NCI-H2171 treated with DMSO at 0.1 percent for 48 hours (cell line): ENCODE data around the gene RAB11FIP4.

Source experiments
- DNase-seq: peaks from one replicate; lab custom pipeline; 2025; lab: John Stamatoyannopoulos, UW

RAB11FIP4 gene

DNA sequence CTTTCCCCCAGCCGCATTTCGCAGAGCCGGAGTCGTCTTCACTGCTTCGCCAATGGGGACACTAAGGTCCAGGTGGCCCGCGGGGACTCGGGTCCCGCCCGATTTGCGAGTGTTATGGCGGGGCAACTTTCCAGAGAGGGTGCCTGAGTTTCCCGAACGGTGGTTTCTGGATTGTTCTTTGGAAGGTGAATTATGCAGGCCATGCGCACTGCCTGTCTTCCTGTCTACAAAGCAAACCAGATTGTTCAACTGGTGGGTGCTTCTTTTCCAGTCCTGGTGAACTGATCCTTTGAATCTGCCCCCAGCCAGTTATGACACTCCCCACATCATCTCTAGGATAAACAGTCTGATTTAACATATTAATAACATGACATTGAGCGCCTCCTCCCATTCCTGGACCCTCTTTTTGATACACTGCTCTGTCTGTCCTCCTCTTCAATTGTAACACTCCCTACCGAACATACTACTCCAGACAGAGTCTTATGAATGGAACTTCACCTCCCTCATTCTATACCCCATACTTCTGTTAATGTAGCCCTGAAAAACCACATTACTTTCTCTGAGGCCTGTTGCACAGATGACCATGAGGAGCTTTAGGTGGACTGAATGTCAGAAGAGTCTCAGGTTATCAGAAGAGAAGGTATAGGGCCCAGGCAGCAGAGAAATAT is 159.0 kb downstream of the RAB11FIP4 start:
- DNase-seq, result peak; percentile 64

DNA sequence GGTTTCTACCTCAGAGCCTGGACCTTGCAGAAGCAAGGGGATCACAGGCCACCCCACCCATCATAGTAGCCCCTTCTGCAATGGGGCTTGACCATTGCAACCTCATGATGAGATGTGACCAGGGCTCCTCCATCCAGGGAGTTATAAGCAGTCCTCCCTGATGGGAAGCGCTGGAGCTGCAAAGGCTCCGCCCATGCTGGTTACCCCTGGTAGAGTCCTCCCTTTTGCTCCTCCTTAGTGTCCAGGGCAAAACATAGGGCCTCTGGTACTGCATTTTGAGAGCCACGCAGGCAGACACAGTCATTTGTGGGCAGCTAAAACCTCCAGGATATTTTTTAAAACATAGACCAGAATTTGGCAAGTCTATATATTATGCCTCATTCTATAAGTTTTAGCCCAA is 161.1 kb downstream of the RAB11FIP4 start:
- DNase-seq, result no peak

DNA sequence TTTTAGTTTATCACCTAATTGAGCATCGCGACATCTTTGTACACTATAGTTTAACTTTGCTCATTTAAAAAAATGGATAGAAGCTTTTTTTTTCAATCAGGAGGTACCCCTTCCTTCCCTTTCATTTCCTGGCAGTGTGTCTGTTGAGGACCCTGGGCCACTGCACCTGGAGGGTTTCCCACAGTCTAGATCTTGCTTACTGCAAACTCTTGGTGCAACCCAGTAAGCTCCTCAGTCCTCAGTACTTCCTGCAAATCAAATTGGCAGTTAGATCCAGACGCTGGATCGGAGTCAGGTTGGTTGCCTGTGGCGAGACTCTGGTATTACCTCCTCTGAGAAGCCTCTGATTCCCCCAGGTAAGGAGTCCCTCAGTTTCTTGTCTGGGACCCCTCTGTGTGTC is 162.0 kb downstream of the RAB11FIP4 start:
- DNase-seq, result no peak

DNA sequence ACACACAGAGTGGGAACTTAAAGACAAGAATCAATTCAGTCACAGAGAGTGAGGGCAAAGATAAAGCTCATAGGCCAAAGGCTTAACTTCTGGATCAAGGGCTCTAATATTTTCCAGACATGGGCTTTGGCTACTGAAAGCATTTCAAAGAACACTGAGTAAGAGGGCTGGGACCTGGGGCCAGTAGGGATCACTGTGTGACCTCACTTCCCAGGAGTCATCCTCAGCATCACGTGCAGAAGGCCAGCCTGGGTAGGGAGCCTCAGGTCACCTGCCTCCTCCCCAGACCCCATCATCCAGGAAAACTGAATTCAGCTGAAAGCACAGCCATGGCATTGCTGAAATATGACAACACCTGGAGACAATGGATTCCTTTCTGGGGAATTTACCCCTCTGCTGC is 163.5 kb downstream of the RAB11FIP4 start:
- no peak for DNase-seq

DNA sequence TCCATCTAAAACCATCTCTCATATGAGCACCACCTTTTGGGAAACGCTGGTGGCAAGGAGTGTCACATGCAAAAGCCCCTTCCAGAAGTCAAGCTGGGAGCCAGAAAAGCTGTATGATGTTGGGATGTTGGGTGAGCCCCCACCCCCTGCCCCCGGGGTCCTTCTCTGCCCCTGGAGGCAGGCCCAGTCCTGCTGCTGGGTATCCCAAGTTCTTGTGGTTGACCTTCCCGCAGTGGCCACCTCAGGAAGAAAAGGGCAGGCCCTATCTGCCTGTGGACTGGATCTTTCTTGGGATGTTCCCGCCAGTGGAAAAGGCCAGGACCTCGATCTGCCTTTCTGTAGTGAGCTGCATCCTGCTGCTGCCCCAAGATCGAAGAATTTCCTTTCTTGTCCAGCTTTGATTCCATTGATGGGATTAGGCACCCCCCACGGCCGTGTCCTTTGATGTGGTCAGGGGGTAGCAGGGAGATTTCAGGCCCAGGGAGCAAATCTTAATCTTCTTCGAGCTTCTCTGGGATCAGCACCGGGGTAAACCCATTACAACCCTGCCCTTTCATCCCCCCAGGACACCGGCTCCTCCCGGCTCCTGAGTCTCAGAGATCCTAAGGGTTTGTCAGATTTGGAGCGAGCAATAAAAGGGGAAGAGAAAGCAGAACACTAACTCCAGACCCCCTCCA is 165.6 kb downstream of the RAB11FIP4 start:
- DNase-seq, result no peak

DNA sequence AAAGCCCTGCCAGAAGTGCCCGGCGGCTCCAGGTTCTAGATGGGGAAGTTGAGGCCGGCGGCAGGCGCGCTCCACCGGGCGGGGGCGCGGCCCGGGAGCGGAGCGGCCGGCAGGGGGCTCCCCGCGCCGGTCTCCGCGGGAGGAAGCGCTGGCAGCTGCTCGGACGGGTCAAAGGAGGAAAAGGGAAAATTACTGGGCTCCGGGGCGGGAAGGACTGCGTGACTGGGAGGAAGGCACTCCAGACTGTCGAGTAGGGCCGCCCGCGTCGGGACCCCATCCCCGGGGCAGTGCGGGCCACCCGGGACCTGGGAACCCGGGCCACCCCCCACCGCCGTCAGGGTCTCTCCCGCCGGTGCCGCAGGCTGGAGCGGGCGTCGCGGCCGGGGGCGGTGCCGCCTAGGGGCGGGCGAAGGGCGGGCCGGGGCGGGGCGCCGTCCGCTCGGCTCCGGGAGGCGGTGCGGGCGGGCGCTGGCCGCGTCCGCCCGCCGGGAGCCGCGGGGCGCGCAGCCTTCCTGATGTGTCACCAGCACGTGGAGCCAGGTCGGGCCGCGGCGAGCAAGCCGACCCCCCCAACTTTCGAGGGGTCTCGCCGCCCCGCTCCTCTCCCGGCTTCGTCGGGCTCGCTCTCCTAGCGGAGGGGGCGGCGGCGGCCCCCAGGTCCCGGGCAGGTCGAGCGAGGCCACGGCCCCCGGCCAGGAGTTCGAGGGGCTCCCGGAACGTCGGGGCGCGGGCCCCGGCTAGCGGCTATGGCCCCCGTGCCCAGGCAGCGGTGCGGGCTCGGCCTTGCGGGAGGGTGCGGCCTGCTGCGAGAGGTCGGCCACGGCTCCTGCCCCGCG is 167.5 kb downstream of the RAB11FIP4 start:
- DNase-seq, result peak; percentile 63

DNA sequence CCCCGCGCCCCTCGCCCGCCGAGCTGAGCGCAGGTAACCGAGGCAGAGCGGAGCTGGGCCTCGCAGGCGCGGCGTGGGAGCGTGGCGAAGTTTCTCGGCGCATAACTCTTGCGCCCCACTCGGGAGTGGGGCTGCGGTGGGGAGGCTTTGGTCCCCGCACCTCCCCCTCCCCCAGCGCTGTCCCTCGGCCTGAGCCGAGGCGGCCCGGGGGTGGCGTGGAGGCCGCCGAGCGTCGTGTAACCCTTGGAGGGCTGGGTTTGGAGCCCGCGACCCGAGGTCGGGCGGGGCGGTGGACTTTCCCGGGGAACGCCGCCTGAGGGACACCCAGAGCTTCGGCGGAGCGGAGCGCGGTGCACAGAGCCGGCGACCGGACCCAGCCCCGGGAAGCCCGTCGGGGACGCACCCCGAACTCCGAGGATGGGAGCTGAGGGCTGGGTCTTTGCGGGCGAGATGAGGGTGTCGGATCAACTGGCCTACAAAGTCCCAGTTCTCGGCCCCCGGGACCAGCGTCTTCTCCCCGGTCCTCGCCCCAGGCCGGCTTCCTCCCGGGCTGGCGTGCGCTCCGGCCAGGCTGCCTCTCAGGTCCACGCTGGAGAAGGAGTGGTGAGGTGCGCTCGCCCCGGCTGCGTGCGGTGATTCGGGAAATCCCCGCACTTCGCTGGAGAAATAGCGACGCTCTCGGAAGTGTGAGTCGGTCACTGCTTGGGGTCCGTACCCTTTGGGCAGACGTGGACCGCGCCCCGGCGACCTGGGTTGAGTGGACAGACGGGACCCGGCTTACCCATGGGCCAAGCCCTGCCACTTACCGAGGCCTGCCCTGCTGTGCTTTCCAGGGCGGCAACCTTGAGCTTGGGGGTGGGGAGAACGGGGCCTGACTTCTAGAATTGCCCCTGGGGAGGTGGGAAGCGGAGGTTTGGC is 168.4 kb downstream of the RAB11FIP4 start:
- no peak for DNase-seq

DNA sequence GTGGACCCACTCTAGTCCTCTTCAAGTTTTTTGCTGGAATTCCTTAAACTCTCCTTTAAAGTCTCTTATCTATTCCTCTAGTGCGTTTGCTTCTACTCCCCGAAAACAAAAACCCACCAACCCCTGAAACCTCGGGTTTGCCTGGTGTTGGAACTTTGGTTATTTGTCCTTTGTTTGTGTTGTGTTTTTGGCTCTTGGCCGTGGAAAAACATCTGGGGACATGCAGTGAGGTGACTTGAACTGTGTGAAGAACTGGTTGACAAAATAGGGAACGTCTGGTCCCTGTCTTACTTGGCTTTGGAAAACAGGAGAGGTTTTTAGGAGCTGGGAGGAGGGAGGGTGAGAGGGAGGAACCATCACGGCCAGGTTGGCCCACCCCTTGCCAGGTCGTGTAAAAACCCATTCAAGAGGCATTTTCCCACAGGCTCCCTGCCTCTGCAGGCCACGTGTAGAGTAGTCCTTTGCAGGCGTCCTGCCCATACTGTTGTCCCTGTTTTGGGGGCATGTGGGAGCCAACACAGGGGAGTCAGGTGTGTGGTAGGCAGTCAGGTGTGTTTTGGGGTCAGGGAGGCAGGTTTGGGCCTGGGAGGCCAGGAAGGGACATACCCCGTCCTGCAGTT is 169.3 kb downstream of the RAB11FIP4 start:
- DNase-seq, result no peak

DNA sequence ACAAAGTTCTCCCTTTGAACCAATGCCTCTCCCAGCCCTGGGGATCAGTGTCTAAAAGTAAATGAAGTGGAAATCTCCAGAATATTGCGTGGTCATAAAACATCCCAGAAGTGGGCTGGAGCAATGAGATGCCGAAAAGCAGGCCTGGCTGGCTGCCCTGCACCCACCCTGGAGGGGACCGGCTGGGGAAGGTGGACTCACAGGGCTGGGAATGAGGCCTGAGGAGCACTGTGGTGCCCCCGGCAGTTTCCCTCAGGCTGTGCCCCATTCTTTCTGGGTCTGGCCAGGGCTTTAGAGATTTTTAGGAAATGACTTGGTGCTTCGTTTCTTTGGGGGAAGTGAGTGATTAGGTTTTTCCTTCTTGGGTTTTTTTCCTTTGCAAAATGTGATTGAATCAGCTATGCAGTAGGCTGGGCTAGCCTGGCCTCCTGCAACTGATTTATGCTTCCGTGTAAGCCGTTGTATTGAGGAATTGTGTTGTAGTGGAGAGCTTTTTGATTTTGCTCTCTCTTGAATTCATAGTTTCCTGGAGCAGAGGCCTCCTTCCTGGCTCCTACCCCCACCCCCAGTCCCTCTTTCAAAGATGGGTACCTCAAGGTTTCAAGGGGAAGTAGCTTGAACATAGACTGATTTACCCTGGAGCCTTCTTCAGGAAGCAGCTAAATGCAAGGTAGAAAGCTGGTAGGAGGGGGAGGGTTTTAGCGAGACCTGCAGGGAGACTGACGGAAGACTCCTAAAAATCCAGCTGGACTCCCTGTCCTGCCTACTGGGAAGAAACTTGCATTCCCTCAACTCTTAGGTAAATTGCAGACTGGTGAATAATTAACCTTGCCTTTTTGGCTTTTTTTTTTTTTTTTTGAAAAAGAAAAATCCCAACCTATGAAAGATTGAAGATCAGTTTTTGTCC is 170.2 kb downstream of the RAB11FIP4 start:
- no peak for DNase-seq

DNA sequence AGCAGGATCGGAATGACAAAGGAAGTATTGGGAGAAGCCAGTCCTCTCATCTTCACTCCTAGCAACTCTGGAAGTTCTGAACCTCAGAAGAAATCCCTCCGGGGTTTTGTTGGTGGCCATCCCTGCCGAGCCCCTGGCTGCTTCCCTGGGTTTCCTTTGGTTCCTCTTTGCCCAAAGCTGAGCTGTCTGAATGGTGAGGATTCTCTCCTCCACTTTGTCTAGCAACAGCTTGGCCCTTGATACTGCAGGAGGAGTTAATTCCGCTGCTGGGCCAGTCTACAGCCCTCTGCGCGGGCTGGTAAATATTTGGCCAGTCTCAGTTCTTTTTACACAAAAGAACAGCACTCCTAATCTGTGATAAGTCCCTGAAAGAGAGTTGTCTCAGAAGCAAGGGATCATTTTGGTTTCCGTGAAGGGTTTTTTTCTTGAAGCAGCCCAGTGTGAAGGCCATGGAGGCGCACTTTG is 170.9 kb downstream of the RAB11FIP4 start:
- DNase-seq, result no peak

DNA sequence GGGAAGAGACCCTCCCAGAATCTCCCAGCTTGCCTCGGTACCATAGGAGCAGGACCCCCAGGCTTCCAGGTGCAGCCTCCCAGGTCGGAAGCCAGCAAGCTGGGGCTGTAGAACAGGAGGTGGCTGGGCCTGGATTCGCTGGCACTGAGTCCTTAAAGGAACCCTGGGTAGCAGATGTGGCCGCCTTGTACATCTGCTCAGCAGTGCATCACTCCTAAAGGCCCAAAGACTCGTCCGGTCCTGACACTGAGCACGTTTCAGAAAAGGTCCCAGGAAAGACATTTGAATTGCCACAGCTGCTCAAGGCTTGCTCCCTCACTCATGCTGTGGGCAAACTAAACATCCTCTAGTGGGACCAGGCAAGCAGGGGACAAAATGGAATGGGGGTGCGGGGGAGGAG is 172.8 kb downstream of the RAB11FIP4 start:
- DNase-seq, result no peak

DNA sequence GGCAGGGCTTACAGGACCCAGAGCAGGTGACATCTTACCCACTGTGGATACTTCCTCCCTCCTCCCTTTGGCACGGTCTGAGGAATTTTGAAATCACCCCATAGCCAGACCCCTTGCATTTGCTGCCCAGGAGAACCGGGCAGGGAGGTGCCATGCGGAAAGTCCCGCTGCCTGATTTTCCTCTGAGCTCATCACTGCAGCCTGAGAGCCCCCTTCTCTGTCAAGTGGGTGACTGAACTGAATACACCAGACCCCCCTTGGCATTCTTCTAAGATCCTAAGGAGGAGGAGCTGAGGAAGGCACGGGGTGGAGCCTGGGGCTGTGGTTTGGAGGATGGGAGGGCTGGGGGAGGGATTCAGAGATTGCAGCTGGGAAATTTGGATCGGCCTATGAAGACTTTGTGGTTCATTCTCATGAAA is 173.4 kb downstream of the RAB11FIP4 start:
- no peak for DNase-seq

DNA sequence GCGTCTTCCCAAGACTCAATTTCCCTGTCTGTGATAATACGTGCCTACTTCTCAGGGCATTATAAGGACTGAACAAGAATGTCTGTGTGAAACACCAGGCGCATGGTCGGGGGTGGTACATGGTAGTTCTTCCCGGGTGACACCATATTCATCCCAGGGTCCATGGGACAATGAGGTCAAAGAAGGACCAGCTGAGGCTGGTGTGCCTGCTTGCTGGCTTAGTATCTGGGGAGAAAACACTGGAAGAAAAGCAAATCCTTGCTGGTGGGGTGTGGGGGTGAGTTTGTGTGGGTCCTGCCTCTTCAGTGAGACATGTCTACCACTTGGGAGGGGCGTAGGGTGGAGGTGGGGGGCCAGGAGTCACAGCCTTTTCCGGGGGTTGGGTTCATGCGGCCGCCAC is 174.2 kb downstream of the RAB11FIP4 start:
- DNase-seq, result no peak

DNA sequence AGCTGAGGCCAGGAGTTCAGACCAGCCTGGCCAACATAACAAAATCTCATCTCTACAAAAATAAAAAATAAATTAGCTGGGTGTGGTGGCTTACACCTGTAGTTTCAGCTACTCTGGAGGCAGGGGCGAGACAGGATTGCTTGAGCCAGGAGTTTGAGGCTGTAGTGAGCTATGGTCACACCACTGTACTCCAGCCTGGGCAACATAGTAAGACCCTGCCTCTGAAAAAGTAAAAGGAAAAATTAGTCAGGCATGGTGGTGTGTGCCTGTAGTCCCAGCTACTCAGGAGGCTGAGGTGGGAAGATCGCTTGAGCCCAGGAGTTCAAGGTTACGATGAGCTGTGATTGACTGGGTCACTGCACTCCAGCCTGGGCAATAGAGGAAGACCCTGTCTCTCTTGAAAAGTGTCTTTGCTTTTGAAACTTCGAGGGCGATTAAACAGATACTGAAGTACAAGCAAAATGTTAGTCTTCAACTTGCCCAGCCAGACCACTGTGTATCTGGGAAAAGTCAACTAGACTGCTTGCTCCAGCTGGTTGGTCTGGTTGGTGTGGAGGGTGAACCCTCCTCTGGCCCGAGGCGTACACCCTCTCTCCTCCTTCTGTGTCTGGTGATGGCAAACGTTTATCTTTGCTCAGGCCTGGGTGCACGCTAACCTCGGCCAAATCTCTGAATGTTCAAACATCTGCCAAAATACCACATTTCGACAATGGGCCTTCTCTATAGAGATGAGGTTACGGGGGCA is 174.9 kb downstream of the RAB11FIP4 start:
- DNase-seq, result no peak

DNA sequence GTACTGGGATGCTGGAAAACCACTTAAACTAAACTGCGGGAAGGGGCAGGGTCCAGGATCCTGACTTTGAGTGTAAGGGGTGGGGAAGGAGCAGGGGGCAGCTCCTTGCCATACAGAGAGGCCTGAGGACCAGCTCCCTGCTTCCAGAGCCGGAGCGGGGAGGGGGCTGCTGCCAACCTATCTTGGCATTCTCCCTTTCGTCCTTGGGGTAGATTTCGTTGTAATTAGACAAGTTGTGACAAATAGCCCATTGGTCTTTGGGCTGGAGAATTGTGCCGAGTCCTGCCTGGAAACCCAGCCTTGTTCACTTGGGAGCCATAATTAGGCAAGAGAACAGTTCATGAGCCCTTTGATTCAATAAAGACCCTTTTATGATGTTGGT is 175.5 kb downstream of the RAB11FIP4 start:
- DNase-seq, result no peak

DNA sequence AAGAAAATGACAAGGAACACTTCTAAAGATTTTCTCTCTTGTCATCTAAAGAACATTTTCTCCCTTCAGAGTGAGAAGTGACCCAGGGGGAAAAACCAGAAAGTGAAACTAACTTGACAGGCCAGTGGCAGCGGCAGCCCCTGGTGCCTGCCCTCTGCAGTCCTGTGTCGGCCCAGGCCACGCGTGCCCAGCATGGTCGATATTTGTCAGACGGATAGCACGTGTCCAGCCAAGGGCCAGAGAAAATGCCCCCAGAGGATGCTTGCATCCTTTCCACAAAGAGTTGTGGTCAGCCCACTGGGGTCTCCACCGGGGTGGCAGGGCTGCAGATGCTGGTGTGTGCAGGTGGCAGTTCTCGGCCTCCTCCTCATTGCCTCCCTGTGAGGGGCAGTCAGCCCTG is 176.6 kb downstream of the RAB11FIP4 start:
- no peak for DNase-seq

DNA sequence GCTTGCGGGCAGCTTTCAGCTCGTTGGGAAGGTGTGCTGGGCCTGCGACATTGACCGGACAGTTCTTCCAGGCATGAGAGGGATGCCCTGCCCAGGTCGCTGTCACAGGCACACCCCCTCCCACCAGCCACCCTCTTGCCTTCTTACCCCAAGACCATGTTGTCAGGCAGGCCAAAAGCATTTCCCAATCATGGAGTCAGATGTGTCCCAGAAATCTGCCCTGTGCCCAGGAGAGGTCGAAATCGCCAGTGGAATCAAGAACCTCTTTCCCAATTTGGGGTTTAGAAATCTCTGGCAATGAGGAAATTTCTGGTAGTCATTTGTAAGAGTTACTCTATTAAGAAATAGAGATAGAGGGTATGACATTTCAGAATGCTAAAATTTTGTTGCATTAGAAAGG is 177.1 kb downstream of the RAB11FIP4 start:
- no peak for DNase-seq

DNA sequence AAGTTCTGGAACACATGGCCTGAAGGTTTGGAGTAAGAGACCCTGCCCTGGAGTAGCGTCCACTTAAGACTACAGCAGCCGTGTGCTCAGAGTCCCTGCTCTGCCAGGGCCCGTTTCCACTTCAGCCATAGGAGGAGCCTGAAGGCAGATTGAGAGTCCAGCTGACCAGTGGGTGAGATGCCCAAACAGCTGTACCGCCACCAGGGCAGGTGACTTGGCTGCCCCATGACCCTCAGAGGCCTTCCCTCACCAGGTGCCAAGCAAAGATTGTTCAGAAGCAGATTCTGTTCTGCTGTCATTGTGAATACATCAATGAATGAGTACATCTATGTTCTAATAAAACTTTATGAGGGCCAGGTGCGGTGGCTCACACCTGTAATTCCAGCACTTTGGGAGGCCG is 178.8 kb downstream of the RAB11FIP4 start:
- no peak for DNase-seq
